IMR-90 (cell line): ENCODE results near the gene ZFP92. TPM values are rescaled to one million over a fixed set of nuclear protein-coding genes. Genes with fewer than 3 reads are reported as not detected.

Experiments
- ATAC-seq: fragments of 200-7000 bp; cut with Tn5 transposase; 2 replicates; pipeline ENCODE4 v1.9.1; 2020; ENCODE audit warnings: low read depth, mild to moderate bottlenecking, moderate library complexity
- BruUV-seq: library from RNA; stranded (reverse); fragments of 400-500 nt; replicated peaks from 2 replicates; lab custom pipeline; 2021; lab: Mats Ljungman, UMichigan
- CTCF ChIA-PET: fragments of 300-600 bp; formaldehyde crosslinking; extraction: SDS; loops from one replicate; lab custom pipeline; 2021; ENCODE audit warnings: antibody characterized with exemption; lab: Yijun Ruan, JAX
- POLR2A ChIA-PET: fragments of 300-600 bp; sonication (Branson Sonifier 250); formaldehyde crosslinking; loops from one replicate; lab custom pipeline; 2022; ENCODE audit warnings: antibody characterized with exemption; ENCODE audit not compliant: unreplicated experiment; lab: Charles Lee
- DNase-seq: peaks from one replicate; pipeline ENCODE4 v3.0.0; 2013
- H2AFZ ChIP-seq: replicated peaks from 2 replicates; pipeline ENCODE3; 2013; ENCODE audit warnings: low read length, mild to moderate bottlenecking; ENCODE audit not compliant: poor library complexity
- H2AK5ac ChIP-seq: 2 replicates; pipeline ENCODE4 v1.6.1; 2013; ENCODE audit warnings: low read depth, low read length, inconsistent platforms
- H2AK9ac ChIP-seq: replicated peaks from 2 replicates; pipeline ENCODE3; 2013; ENCODE audit warnings: mild to moderate bottlenecking, low read depth, low read length, moderate library complexity; ENCODE audit not compliant: poor library complexity
- H2BK120ac ChIP-seq: 2 replicates; pipeline ENCODE4 v1.6.1; 2013; ENCODE audit warnings: low read depth, low read length, inconsistent platforms
- H2BK15ac ChIP-seq: 3 replicates; pipeline ENCODE4 v1.6.1; 2013; ENCODE audit warnings: low read depth, low read length, inconsistent platforms
- H2BK20ac ChIP-seq: 2 replicates; pipeline ENCODE4 v1.6.1; 2013; ENCODE audit warnings: low read depth, mild to moderate bottlenecking, inconsistent platforms, low read length, moderate library complexity
- H2BK5ac ChIP-seq: 2 replicates; pipeline ENCODE4 v1.6.1; 2013; ENCODE audit warnings: mild to moderate bottlenecking, low read depth, low read length, inconsistent platforms; ENCODE audit not compliant: poor library complexity, severe bottlenecking
- H3K14ac ChIP-seq: replicated peaks from 2 replicates; pipeline ENCODE4 v1.6.1; 2013; ENCODE audit warnings: low read depth, low read length, inconsistent platforms
- H3K18ac ChIP-seq: 2 replicates; pipeline ENCODE4 v1.6.1; 2013; ENCODE audit warnings: low read depth, low read length, control low read depth
- H3K23ac ChIP-seq: 2 replicates; pipeline ENCODE4 v1.6.1; 2013; ENCODE audit warnings: low read depth, low read length, inconsistent platforms
- H3K27ac ChIP-seq: 2 replicates; pipeline ENCODE4 v1.5.1; 2013; ENCODE audit warnings: mild to moderate bottlenecking, control low read depth, low read length; ENCODE audit not compliant: insufficient read depth
- H3K27me3 ChIP-seq: 2 replicates; pipeline ENCODE4 v1.6.1; 2013; ENCODE audit warnings: low read length; ENCODE audit not compliant: control insufficient read depth, insufficient read depth
- H3K36me3 ChIP-seq: 2 replicates; pipeline ENCODE4 v1.6.1; 2013; ENCODE audit warnings: low read length, mixed read lengths; ENCODE audit not compliant: control insufficient read depth, insufficient read depth
- H3K4ac ChIP-seq: 2 replicates; pipeline ENCODE4 v1.6.1; 2013; ENCODE audit warnings: low read depth, low read length, inconsistent platforms
- H3K4me1 ChIP-seq: 2 replicates; pipeline ENCODE4 v1.6.1; 2013; ENCODE audit warnings: low read length, mixed read lengths; ENCODE audit not compliant: control insufficient read depth, insufficient read depth
- H3K4me2 ChIP-seq: 2 replicates; pipeline ENCODE4 v1.6.1; 2013; ENCODE audit warnings: low read depth, mild to moderate bottlenecking, control low read depth, low read length, moderate library complexity
- H3K4me3 ChIP-seq: 2 replicates; pipeline ENCODE4 v1.5.1; 2013; ENCODE audit warnings: low read depth, mild to moderate bottlenecking, control low read depth, low read length, moderate library complexity; ENCODE audit not compliant: insufficient read depth
- H3K56ac ChIP-seq: 2 replicates; pipeline ENCODE4 v1.6.1; 2013; ENCODE audit warnings: low read length, inconsistent platforms; ENCODE audit not compliant: insufficient read depth; ENCODE audit errors: extremely low read depth
- H3K79me1 ChIP-seq, 2 experiments: 2 replicates each; pipeline ENCODE4 v1.6.1; 2013; ENCODE audit warnings: low read length in 2 of 2, inconsistent platforms in 1 of 2, low read depth in 1 of 2
- H3K9ac ChIP-seq: 2 replicates; pipeline ENCODE4 v1.6.1; 2013; ENCODE audit warnings: low read depth, low read length, control low read depth
- H3K9me1 ChIP-seq: 2 replicates; pipeline ENCODE4 v1.6.1; 2013; ENCODE audit warnings: low read length, inconsistent platforms; ENCODE audit not compliant: insufficient read depth
- H3K9me3 ChIP-seq: 2 replicates; pipeline ENCODE4 v1.6.1; 2013; ENCODE audit warnings: low read length; ENCODE audit not compliant: control insufficient read depth, insufficient read depth
- H4K20me1 ChIP-seq: 2 replicates; pipeline ENCODE4 v1.6.1; 2013; ENCODE audit warnings: low read length, inconsistent platforms; ENCODE audit not compliant: insufficient read depth
- H4K5ac ChIP-seq: 2 replicates; pipeline ENCODE4 v1.6.1; 2013; ENCODE audit warnings: mild to moderate bottlenecking, low read depth, low read length, control low read depth
- H4K8ac ChIP-seq, 2 experiments: 2 replicates each; pipeline ENCODE4 v1.6.1; 2013; ENCODE audit warnings: low read depth in 2 of 2, low read length in 2 of 2, control low read depth in 1 of 2, inconsistent platforms in 1 of 2
- H4K91ac ChIP-seq: 2 replicates; pipeline ENCODE4 v1.6.1; 2013; ENCODE audit warnings: low read depth, low read length, inconsistent platforms; ENCODE audit not compliant: insufficient read depth
- BHLHE40 ChIP-seq: fragments of 150-350 bp; IDR thresholded peaks from 2 replicates; pipeline ENCODE4 v1.6.1; 2016; ENCODE audit warnings: mild to moderate bottlenecking, low read depth, low read length
- CEBPB ChIP-seq: IDR thresholded peaks from 2 replicates; pipeline ENCODE4 v1.6.1; 2012; ENCODE audit warnings: low read depth, low read length, improper control_type of control experiment
- CHD1 ChIP-seq: IDR thresholded peaks from 2 replicates; pipeline ENCODE4 v1.6.1; 2012; ENCODE audit warnings: low read depth, low read length, improper control_type of control experiment
- ELK1 ChIP-seq: fragments of 150-350 bp; IDR thresholded peaks from 2 replicates; pipeline ENCODE4 v1.6.1; 2016; ENCODE audit warnings: low read depth, mild to moderate bottlenecking, low read length, moderate library complexity, borderline replicate concordance
- FOS ChIP-seq: fragments of 150-350 bp; IDR thresholded peaks from 2 replicates; pipeline ENCODE4 v1.6.1; 2016; ENCODE audit warnings: low read depth, low read length
- MAFK ChIP-seq: IDR thresholded peaks from 2 replicates; pipeline ENCODE4 v1.6.1; 2012; ENCODE audit warnings: low read depth, low read length, improper control_type of control experiment
- MAZ ChIP-seq: IDR thresholded peaks from 2 replicates; pipeline ENCODE4 v1.6.1; 2012; ENCODE audit warnings: low read depth, mild to moderate bottlenecking, low read length, improper control_type of control experiment, moderate library complexity, borderline replicate concordance
- MXI1 ChIP-seq: IDR thresholded peaks from 2 replicates; pipeline ENCODE4 v1.6.1; 2012; ENCODE audit warnings: low read depth, mild to moderate bottlenecking, low read length, moderate library complexity, borderline replicate concordance
- NFE2L2 ChIP-seq: fragments of 150-350 bp; IDR thresholded peaks from 2 replicates; pipeline ENCODE4 v1.6.1; 2016; ENCODE audit warnings: low read depth, mild to moderate bottlenecking, low read length
- POLR2A ChIP-seq: IDR thresholded peaks from 2 replicates; pipeline ENCODE4 v1.6.1; 2012; ENCODE audit warnings: mild to moderate bottlenecking, low read depth, low read length
- RAD21 ChIP-seq: IDR thresholded peaks from 2 replicates; pipeline ENCODE4 v1.6.1; 2012; ENCODE audit warnings: low read length, improper control_type of control experiment
- RCOR1 ChIP-seq: IDR thresholded peaks from 2 replicates; pipeline ENCODE4 v1.6.1; 2012; ENCODE audit warnings: mild to moderate bottlenecking, low read length, improper control_type of control experiment; ENCODE audit not compliant: insufficient replicate concordance
- RFX5 ChIP-seq: IDR thresholded peaks from 2 replicates; pipeline ENCODE4 v1.8.0; 2012; ENCODE audit warnings: low read depth, mild to moderate bottlenecking, low read length, moderate library complexity
- SMC3 ChIP-seq: fragments of 150-350 bp; IDR thresholded peaks from 2 replicates; pipeline ENCODE4 v1.6.1; 2016; ENCODE audit warnings: low read depth, mild to moderate bottlenecking, antibody characterized with exemption, low read length, moderate library complexity
- WGBS, 2 experiments: methylation state at CpG; one replicate each; pipeline versions ENCODE4 v1.1.5 to v1.1.7; 2013; ENCODE audit warnings: missing lambda C conversion rate in 2 of 2; ENCODE audit not compliant: insufficient read length in 1 of 2; ENCODE audit errors: extremely low coverage in 2 of 2; 5-methylcytosine and 5-hydroxymethylcytosine counted together
- dilution Hi-C: fragments of 300-500 bp; cut with HindIII; formaldehyde crosslinking; loops from one replicate; pipeline ENCODE4 v1.14.3; 2018; ENCODE audit warnings: low sequenced_read_pairs; ENCODE audit not compliant: unreplicated experiment
- in situ Hi-C: fragments of 300-500 bp; cut with MboI; formaldehyde crosslinking; loops from 3 replicates; pipeline ENCODE4 v1.14.3; 2019; ENCODE audit warnings: low sequenced_read_pairs, inconsistent platforms, mixed read lengths
- intact Hi-C: fragments of 100-400 bp; cut with micrococcal nuclease; formaldehyde crosslinking; loops from 2 replicates; pipeline ENCODE4 v1.10.0; 2022
- polyA plus RNA-seq, 3 experiments: library from polyadenylated mRNA; depleted of rRNA; stranded (reverse); fragments of >200 nt; gene quantifications; 2 replicates each; pipeline ENCODE4 v1.2.3, GENCODE V29; 2012; ENCODE audit warnings: low replicate concordance in 1 of 3
- total RNA-seq: library from RNA; depleted of rRNA; stranded (reverse); fragments of >200 nt; gene quantifications from 2 replicates; pipeline ENCODE4 v1.2.3, GENCODE V29; 2012
- TF ChIP-seq, protein P1 (sequence below): fragments of 150-350 bp; IDR thresholded peaks from 2 replicates; pipeline ENCODE4 v1.6.1; 2017; ENCODE audit warnings: mild to moderate bottlenecking, antibody characterized with exemption, low read length, low read depth
- TF ChIP-seq, protein P2 (sequence below): conservative IDR thresholded peaks from 2 replicates; pipeline ENCODE4 v1.5.1; 2012; ENCODE audit warnings: mild to moderate bottlenecking, low read depth, low read length, improper control_type of control experiment

Gene ZFP92
- total and polyA plus RNA-seq, 2 of the 4 experiments (the other 2 are of a cell fraction) = under 0.01 to 0.03 TPM

DNA sequence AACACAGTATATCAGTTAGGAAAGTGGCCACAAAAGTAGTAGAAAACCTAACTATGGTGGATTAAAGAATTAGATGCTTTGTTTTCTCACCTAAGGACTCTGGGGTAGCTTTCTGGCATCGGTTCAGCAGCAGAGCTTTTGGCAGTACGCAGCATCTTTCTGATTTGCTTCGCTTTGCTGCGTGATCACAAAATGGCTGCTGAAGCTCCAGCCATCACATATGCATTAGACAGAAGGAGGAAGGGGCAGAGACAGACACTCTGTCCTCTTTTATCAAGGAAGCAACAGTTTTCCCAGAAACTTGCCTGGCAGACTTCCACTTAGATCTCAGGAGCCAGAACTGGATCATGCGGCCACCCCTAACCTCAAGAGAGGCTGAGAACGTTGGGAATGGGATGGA, 19.5 kb downstream of the ZFP92 start:
- H3K27ac ChIP-seq = no peak overlapping the region
- no peaks in the 10 kb centered on the region for H3K4me1 ChIP-seq
- no peak overlapping the region for H4K91ac ChIP-seq
- in situ Hi-C loops = no loop called here
- H4K8ac ChIP-seq = no peak overlapping the region
- no peak overlapping the region for H2AFZ ChIP-seq
- H2BK20ac ChIP-seq = no peak overlapping the region
- H2BK5ac ChIP-seq = no peak overlapping the region
- H4K5ac ChIP-seq = no peak overlapping the region
- H3K27me3 ChIP-seq = peaks cover 4% of the 10 kb centered on the region; the same call in 1 of the 2 replicates
- BruUV-seq = no TSS peak
- no peaks in the 10 kb centered on the region for H4K20me1 ChIP-seq
- CTCF ChIA-PET = no interaction called here
- no peak overlapping the region for H3K14ac ChIP-seq
- no peaks in the 10 kb centered on the region for H3K36me3 ChIP-seq
- dilution Hi-C loops = no loop called here
- peaks cover 12% of the 10 kb centered on the region for H3K9me3 ChIP-seq
- no peak overlapping the region for H2BK120ac ChIP-seq
- intact Hi-C loops = no loop called here
- no CpG with 5 or more reads among the region's 6 CpGs for WGBS, 2 experiments
- no peak overlapping the region for H3K4me3 ChIP-seq
- DNase-seq (no peak), ATAC-seq (no peak)
- no peak overlapping the region for H2BK15ac ChIP-seq
- no peak overlapping the region for H3K23ac ChIP-seq
- no peaks in the 10 kb centered on the region for H3K9me1 ChIP-seq
- H3K9ac ChIP-seq = no peak overlapping the region
- no peak overlapping the region for H3K4ac ChIP-seq
- no peak overlapping the region for H3K56ac ChIP-seq
- H3K4me2 ChIP-seq = no peak overlapping the region
- POLR2A ChIA-PET = no interaction called here
- no peaks in the 10 kb centered on the region for H3K79me1 ChIP-seq
- no peak overlapping the region for H2AK9ac ChIP-seq
- H3K18ac ChIP-seq = no peak overlapping the region
- TF ChIP-seq NFE2L2 (no peak), CHD1 (no peak), FOS (no peak), MAFK (no peak), POLR2A (no peak), ELK1 (no peak), RAD21 (no peak), RFX5 (no peak), MAZ (no peak), MXI1 (no peak), CEBPB (no peak), BHLHE40 (no peak), RCOR1 (no peak), SMC3 (no peak)
- TF ChIP-seq, protein P1, sequence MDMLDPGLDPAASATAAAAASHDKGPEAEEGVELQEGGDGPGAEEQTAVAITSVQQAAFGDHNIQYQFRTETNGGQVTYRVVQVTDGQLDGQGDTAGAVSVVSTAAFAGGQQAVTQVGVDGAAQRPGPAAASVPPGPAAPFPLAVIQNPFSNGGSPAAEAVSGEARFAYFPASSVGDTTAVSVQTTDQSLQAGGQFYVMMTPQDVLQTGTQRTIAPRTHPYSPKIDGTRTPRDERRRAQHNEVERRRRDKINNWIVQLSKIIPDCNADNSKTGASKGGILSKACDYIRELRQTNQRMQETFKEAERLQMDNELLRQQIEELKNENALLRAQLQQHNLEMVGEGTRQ = no peak
- TF ChIP-seq, protein P2, sequence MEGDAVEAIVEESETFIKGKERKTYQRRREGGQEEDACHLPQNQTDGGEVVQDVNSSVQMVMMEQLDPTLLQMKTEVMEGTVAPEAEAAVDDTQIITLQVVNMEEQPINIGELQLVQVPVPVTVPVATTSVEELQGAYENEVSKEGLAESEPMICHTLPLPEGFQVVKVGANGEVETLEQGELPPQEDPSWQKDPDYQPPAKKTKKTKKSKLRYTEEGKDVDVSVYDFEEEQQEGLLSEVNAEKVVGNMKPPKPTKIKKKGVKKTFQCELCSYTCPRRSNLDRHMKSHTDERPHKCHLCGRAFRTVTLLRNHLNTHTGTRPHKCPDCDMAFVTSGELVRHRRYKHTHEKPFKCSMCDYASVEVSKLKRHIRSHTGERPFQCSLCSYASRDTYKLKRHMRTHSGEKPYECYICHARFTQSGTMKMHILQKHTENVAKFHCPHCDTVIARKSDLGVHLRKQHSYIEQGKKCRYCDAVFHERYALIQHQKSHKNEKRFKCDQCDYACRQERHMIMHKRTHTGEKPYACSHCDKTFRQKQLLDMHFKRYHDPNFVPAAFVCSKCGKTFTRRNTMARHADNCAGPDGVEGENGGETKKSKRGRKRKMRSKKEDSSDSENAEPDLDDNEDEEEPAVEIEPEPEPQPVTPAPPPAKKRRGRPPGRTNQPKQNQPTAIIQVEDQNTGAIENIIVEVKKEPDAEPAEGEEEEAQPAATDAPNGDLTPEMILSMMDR = no peak
- no peak overlapping the region for H2AK5ac ChIP-seq
